GM18907 (cell line): Measurements from ENCODE around the gene RIN3.

Experiments
- ATAC-seq: cut with Tn5 transposase; IDR thresholded peaks from one replicate; pipeline ENCODE4 v1.9.1; 2021; ENCODE audit warnings: mild to moderate bottlenecking, moderate library complexity; ENCODE audit not compliant: unreplicated experiment

Gene RIN3

GRCh38 chr14:92644171-92644969, 130.8 kb downstream of the RIN3 start:
- ATAC-seq, result no peak

- ATAC-seq, result no peak
These were observed 131.5 kb downstream of the RIN3 start for GRCh38 chr14:92644970-92645515.

GRCh38 chr14:92645841-92646478, 132.4 kb downstream of the RIN3 start:
- ATAC-seq, result no peak

GRCh38 chr14:92646952-92647796, 133.6 kb downstream of the RIN3 start:
- ATAC-seq, result no peak

- ATAC-seq, result no peak
These were observed 134.3 kb downstream of the RIN3 start for GRCh38 chr14:92647797-92648279.

GRCh38 chr14:92649066-92649465, 135.5 kb downstream of the RIN3 start:
- no peak for ATAC-seq

GRCh38 chr14:92649934-92650545, 136.5 kb downstream of the RIN3 start:
- no peak for ATAC-seq

- no peak for ATAC-seq
These were observed 137.1 kb downstream of the RIN3 start for GRCh38 chr14:92650581-92651105.

GRCh38 chr14:92651106-92651757, 137.7 kb downstream of the RIN3 start:
- peak; percentile 73 for ATAC-seq

GRCh38 chr14:92651758-92652406, 138.3 kb downstream of the RIN3 start:
- ATAC-seq, result no peak

- no peak for ATAC-seq
These were observed 139.0 kb downstream of the RIN3 start for GRCh38 chr14:92652413-92653151.

GRCh38 chr14:92653162-92653651, 139.6 kb downstream of the RIN3 start:
- no peak for ATAC-seq

GRCh38 chr14:92654239-92654901, 140.8 kb downstream of the RIN3 start:
- no peak for ATAC-seq

- ATAC-seq, result no peak
These were observed 142.0 kb downstream of the RIN3 start for GRCh38 chr14:92655419-92656201.

GRCh38 chr14:92656306-92657081, 142.9 kb downstream of the RIN3 start:
- no peak for ATAC-seq

GRCh38 chr14:92657457-92658142, 144.0 kb downstream of the RIN3 start:
- ATAC-seq, result no peak
